ENCODE measurements around the gene PLEKHA6.

Gene PLEKHA6

GRCh38 chr1:204207136-204207616 is 152.6 kb downstream of the PLEKHA6 start:
- Histone ChIP-seq H3K4me3 (ENCODE audit: low read length) (no peak overlapping the region), H3F3A (ENCODE audit: insufficient read depth, low read length) (no peaks in the 10 kb centered on the region), H3K9me2 (replicated peaks; ENCODE audit: insufficient read depth, low read length) (no peaks in the 10 kb centered on the region), H3K36me3 (replicated peaks; ENCODE audit: insufficient read depth, low read length) (no peaks in the 10 kb centered on the region), H4K20me1 (ENCODE audit: insufficient read depth, low read length) (no peaks in the 10 kb centered on the region), H3K27me3 (replicated peaks; ENCODE audit: insufficient read depth, low read length) (peaks cover 6% of the 10 kb centered on the region; the same call in 1 of the 2 replicates), H3K79me2 (ENCODE audit: low read length) (no peaks in the 10 kb centered on the region), H3K9ac (ENCODE audit: low read length) (no peak overlapping the region), H2AFZ (ENCODE audit: low read length) (peak overlapping the region; percentile 15), H3K4me1 (ENCODE audit: low read length) (no peaks in the 10 kb centered on the region), H3K4me2 (ENCODE audit: low read depth, low read length) (peak overlapping the region; percentile 40; the same call in 1 of the 2 replicates), H3K9me3 (replicated peaks; ENCODE audit: insufficient read depth, low read length) (no peaks in the 10 kb centered on the region), H3K27ac (ENCODE audit: low read length) (no peak overlapping the region)
- no peak for TF ChIP-seq EZH2 (optimal IDR thresholded peaks at IDR 0.05; ENCODE audit: low read depth, low read length)
- TF ChIP-seq, protein P1, sequence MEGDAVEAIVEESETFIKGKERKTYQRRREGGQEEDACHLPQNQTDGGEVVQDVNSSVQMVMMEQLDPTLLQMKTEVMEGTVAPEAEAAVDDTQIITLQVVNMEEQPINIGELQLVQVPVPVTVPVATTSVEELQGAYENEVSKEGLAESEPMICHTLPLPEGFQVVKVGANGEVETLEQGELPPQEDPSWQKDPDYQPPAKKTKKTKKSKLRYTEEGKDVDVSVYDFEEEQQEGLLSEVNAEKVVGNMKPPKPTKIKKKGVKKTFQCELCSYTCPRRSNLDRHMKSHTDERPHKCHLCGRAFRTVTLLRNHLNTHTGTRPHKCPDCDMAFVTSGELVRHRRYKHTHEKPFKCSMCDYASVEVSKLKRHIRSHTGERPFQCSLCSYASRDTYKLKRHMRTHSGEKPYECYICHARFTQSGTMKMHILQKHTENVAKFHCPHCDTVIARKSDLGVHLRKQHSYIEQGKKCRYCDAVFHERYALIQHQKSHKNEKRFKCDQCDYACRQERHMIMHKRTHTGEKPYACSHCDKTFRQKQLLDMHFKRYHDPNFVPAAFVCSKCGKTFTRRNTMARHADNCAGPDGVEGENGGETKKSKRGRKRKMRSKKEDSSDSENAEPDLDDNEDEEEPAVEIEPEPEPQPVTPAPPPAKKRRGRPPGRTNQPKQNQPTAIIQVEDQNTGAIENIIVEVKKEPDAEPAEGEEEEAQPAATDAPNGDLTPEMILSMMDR (IDR thresholded peaks at IDR 0.05; ENCODE audit: low read length) = peak; percentile 97
- DNase-seq = peak; percentile 68

- TF ChIP-seq EZH2phosphoT487 (IDR thresholded peaks at IDR 0.05; ENCODE audit: low read length) (no peak), EZH2 (optimal IDR thresholded peaks at IDR 0.05; ENCODE audit: low read depth, low read length) (no peak)
- TF ChIP-seq, protein P1 (IDR thresholded peaks at IDR 0.05; ENCODE audit: low read length) = peak; percentile 8; the same call in 1 of the 2 replicates
- peaks cover 6% of the 10 kb centered on the region; the same call in 1 of the 2 replicates for H3K27me3 ChIP-seq (replicated peaks; ENCODE audit: insufficient read depth, low read length)
- no peaks in the 10 kb centered on the region for H3K9me3 ChIP-seq (replicated peaks; ENCODE audit: insufficient read depth, low read length)
- H3F3A ChIP-seq (ENCODE audit: insufficient read depth, low read length) = no peaks in the 10 kb centered on the region
- H2AFZ ChIP-seq (ENCODE audit: low read length) = no peak overlapping the region
- no peaks in the 10 kb centered on the region for H3K9me2 ChIP-seq (replicated peaks; ENCODE audit: insufficient read depth, low read length)
- H3K4me2 ChIP-seq (ENCODE audit: low read depth, low read length) = no peak overlapping the region
- no peak overlapping the region for H3K27ac ChIP-seq (ENCODE audit: low read length)
- no peaks in the 10 kb centered on the region for H4K20me1 ChIP-seq (ENCODE audit: insufficient read depth, low read length)
- H3K79me2 ChIP-seq (ENCODE audit: low read length) = no peaks in the 10 kb centered on the region
- H3K4me1 ChIP-seq (ENCODE audit: low read length) = no peaks in the 10 kb centered on the region
- no peak for DNase-seq
- no peak overlapping the region for H3K9ac ChIP-seq (ENCODE audit: low read length)
- no peak overlapping the region for H3K4me3 ChIP-seq (ENCODE audit: low read length)
- no peaks in the 10 kb centered on the region for H3K36me3 ChIP-seq (replicated peaks; ENCODE audit: insufficient read depth, low read length)
Observed at GRCh38 chr1:204206121-204206520, 153.6 kb downstream of the PLEKHA6 start.

- no peak overlapping the region for H3K9ac ChIP-seq (ENCODE audit: low read length)
- no peaks in the 10 kb centered on the region for H3K36me3 ChIP-seq (replicated peaks; ENCODE audit: insufficient read depth, low read length)
- no peak overlapping the region for H3K4me2 ChIP-seq (ENCODE audit: low read depth, low read length)
- no peak for DNase-seq
- no peaks in the 10 kb centered on the region for H3K9me3 ChIP-seq (replicated peaks; ENCODE audit: insufficient read depth, low read length)
- H3K27me3 ChIP-seq (replicated peaks; ENCODE audit: insufficient read depth, low read length) = peaks cover 6% of the 10 kb centered on the region; the same call in 1 of the 2 replicates
- H4K20me1 ChIP-seq (ENCODE audit: insufficient read depth, low read length) = no peaks in the 10 kb centered on the region
- TF ChIP-seq, protein P1 (IDR thresholded peaks at IDR 0.05; ENCODE audit: low read length) = no peak
- TF ChIP-seq EZH2phosphoT487 (IDR thresholded peaks at IDR 0.05; ENCODE audit: low read length) (no peak), EZH2 (optimal IDR thresholded peaks at IDR 0.05; ENCODE audit: low read depth, low read length) (no peak)
- H2AFZ ChIP-seq (ENCODE audit: low read length) = no peak overlapping the region
- H3K27ac ChIP-seq (ENCODE audit: low read length) = no peak overlapping the region
- H3K79me2 ChIP-seq (ENCODE audit: low read length) = no peaks in the 10 kb centered on the region
- no peaks in the 10 kb centered on the region for H3K9me2 ChIP-seq (replicated peaks; ENCODE audit: insufficient read depth, low read length)
- H3K4me1 ChIP-seq (ENCODE audit: low read length) = no peaks in the 10 kb centered on the region
- no peaks in the 10 kb centered on the region for H3F3A ChIP-seq (ENCODE audit: insufficient read depth, low read length)
- H3K4me3 ChIP-seq (ENCODE audit: low read length) = no peak overlapping the region
Observed at GRCh38 chr1:204205486-204205885, 154.2 kb downstream of the PLEKHA6 start.

All from MM.1S (cell line).